ENCODE results near the gene NEK5.
"Not testable (repeated sequence)": the region's sequence is repeated elsewhere in the genome, so short reads cannot be mapped to it uniquely, and the experiment has no call there.

GRCh38 chr13:52079891-52080290 lies 49.0 kb downstream of the NEK5 start:
- not testable (repeated sequence) for TF ChIP-seq CTCF (IDR thresholded peaks at IDR 0.05; ENCODE audit: extremely low read depth in 1 of 2, insufficient read depth in 1 of 2, low read depth in 1 of 2, low read length in 2 of 2); MAX (IDR thresholded peaks at IDR 0.05; ENCODE audit: insufficient read depth, insufficient read length); POLR2A (IDR thresholded peaks at IDR 0.05; ENCODE audit: low read depth, low read length); EZH2 (IDR thresholded peaks at IDR 0.05; ENCODE audit: borderline replicate concordance, low read depth, low read length, severe bottlenecking); POLR2AphosphoS5 (IDR thresholded peaks at IDR 0.05; ENCODE audit: insufficient read depth, low read depth, low read length); MYC (IDR thresholded peaks at IDR 0.05; ENCODE audit: low read depth, low read length); JUN (IDR thresholded peaks at IDR 0.05; ENCODE audit: borderline replicate concordance, insufficient read depth, insufficient read length, low read depth); GATA2 (IDR thresholded peaks at IDR 0.05; ENCODE audit: insufficient read depth, insufficient read length, low read depth, low read length)

Measured in endothelial cell of umbilical vein (primary cell).